Chondrocyte (in vitro differentiated cells): ENCODE measurements around the gene ELF1. TPM values are rescaled to one million over a fixed set of nuclear protein-coding genes. Genes with fewer than 3 reads are reported as not detected.

Source experiments
- DNase-seq: peaks from one replicate; pipeline ENCODE4 v3.0.0; 2021; ENCODE audit warnings: mixed read lengths, low spot score
- H3K27ac Mint-ChIP-seq: one replicate; pipeline ENCODE4 v1.8.0; 2021; ENCODE audit warnings: mild to moderate bottlenecking, moderate library complexity, mixed read lengths; ENCODE audit not compliant: unreplicated experiment
- H3K27me3 Mint-ChIP-seq: 2 replicates; pipeline ENCODE4 v1.8.0; 2021; ENCODE audit warnings: low read depth, mixed read lengths
- H3K36me3 Mint-ChIP-seq: 2 replicates; pipeline ENCODE4 v1.8.0; 2021; ENCODE audit warnings: low read depth, mixed read lengths
- H3K4me1 Mint-ChIP-seq: 2 replicates; pipeline ENCODE4 v1.8.0; 2021; ENCODE audit warnings: low read depth, mild to moderate bottlenecking, mixed read lengths
- H3K4me3 Mint-ChIP-seq: one replicate; pipeline ENCODE4 v1.8.0; 2021; ENCODE audit warnings: mild to moderate bottlenecking, moderate library complexity, mixed read lengths; ENCODE audit not compliant: unreplicated experiment
- H3K9me3 Mint-ChIP-seq: 2 replicates; pipeline ENCODE4 v1.8.0; 2021; ENCODE audit warnings: low read depth, mixed read lengths
- total RNA-seq: library from RNA; stranded (reverse); gene quantifications from 3 replicates; pipeline ENCODE4 v1.2.1, GENCODE V29; 2021
- TF ChIP-seq, protein P1 (sequence below): fragments of 200-600 bp; sonication (generic); IDR thresholded peaks from 2 replicates; pipeline ENCODE4 v1.5.0; 2021; ENCODE audit warnings: antibody characterized with exemption, mild to moderate bottlenecking, moderate library complexity

ELF1 gene
- total RNA-seq, 1 donor from 2014 or later, result 45.8 TPM

DNA sequence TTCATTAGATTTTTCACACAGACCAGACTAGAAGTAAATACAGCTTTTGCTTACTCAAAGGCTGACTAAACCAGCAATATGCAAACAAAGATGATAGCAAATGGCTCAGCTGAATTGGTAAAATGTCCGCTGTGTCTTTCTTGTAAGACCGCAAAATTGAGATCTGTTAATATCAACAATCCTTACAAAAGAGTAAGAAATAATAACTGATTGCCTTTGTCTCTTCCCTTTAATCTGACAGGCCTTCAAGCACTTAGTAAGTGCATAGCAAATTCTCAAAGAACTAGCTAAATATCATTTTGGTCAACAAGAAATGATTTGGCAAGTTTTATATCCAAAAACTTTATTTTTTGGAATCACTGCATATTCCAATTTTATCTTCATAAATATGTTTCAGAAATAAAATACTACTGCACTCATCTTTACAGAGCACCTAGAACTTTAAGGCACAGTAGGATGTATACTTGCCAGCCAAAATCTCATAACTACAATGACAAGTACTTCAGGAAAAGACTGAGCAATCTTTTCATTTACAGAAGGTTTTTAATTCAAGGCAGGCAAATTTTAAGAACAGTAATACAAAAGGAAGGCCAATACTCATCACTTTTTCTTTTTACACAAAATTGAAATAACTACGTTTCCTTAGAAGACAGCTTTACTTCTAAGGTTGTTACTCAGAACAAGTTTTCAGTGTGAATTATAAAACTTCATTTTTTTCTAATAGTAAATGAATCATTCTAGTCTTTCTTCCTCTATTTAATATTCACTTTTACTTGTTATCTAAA lies 1.1 kb downstream of the ELF1 start:
- Mint-ChIP-seq H3K9me3 (peaks cover 2% of the 10 kb centered on the region), H3K36me3 (peaks cover 1% of the 10 kb centered on the region), H3K4me3 (peak overlapping the region; percentile 6), H3K27me3 (no peaks in the 10 kb centered on the region), H3K4me1 (peaks cover 32% of the 10 kb centered on the region), H3K27ac (peak overlapping the region; percentile 27)
- no peak for DNase-seq
- TF ChIP-seq, protein P1, sequence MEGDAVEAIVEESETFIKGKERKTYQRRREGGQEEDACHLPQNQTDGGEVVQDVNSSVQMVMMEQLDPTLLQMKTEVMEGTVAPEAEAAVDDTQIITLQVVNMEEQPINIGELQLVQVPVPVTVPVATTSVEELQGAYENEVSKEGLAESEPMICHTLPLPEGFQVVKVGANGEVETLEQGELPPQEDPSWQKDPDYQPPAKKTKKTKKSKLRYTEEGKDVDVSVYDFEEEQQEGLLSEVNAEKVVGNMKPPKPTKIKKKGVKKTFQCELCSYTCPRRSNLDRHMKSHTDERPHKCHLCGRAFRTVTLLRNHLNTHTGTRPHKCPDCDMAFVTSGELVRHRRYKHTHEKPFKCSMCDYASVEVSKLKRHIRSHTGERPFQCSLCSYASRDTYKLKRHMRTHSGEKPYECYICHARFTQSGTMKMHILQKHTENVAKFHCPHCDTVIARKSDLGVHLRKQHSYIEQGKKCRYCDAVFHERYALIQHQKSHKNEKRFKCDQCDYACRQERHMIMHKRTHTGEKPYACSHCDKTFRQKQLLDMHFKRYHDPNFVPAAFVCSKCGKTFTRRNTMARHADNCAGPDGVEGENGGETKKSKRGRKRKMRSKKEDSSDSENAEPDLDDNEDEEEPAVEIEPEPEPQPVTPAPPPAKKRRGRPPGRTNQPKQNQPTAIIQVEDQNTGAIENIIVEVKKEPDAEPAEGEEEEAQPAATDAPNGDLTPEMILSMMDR, result no peak

DNA sequence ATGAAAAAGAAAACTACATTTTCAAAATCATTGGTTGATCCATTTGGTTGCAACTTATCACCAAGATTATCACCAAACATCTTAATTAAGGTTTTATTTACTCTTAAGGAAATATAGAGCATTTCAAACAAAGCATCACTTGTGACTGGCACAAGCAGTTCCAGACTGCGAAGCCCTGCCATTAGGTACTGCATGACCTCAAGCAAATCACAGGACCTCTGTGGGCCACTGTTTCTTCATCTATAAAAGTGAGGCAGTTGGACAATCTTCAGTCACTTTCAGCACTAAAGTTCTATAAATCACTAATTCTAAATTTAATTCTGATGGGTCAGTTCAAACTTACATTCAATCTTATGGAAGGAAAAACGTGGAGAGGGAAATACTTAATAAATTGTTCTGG lies 2.0 kb downstream of the ELF1 start:
- peaks cover 32% of the 10 kb centered on the region for H3K4me1 Mint-ChIP-seq

DNA sequence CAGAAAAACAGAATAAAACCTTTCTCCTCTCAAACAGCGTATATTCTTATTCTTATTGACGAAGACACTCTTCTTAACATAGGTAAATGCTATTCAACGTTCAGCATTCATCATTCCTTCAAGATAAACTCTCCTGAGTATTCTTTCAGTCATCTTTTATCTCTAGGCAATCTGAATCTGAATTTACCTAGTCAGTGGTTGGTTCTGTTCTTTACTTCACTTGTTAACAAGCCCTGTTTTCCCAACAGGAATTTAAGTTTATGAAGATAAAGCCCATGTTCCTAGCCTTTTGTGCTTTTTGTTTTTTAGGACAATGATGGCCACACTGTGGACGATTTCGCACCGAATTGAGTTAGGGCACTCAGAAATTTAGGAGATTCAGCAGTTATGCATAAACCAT lies 3.2 kb downstream of the ELF1 start:
- H3K27ac Mint-ChIP-seq, result no peak overlapping the region
- peaks cover 25% of the 10 kb centered on the region for H3K4me1 Mint-ChIP-seq
- no peak overlapping the region for H3K4me3 Mint-ChIP-seq
- no peaks in the 10 kb centered on the region for H3K27me3 Mint-ChIP-seq
- H3K36me3 Mint-ChIP-seq, result peaks cover 1% of the 10 kb centered on the region
- no peak for DNase-seq
- H3K9me3 Mint-ChIP-seq, result no peaks in the 10 kb centered on the region
- TF ChIP-seq, protein P1, result no peak

More for the DNA sequence above, 2.0 kb downstream of the ELF1 start:
- H3K27me3 Mint-ChIP-seq, result no peaks in the 10 kb centered on the region
- H3K9me3 Mint-ChIP-seq, result peaks cover 1% of the 10 kb centered on the region
- no peak overlapping the region for H3K27ac Mint-ChIP-seq
- TF ChIP-seq, protein P1, result no peak
- H3K4me3 Mint-ChIP-seq, result no peak overlapping the region
- no peak for DNase-seq
- peaks cover 1% of the 10 kb centered on the region for H3K36me3 Mint-ChIP-seq

DNA sequence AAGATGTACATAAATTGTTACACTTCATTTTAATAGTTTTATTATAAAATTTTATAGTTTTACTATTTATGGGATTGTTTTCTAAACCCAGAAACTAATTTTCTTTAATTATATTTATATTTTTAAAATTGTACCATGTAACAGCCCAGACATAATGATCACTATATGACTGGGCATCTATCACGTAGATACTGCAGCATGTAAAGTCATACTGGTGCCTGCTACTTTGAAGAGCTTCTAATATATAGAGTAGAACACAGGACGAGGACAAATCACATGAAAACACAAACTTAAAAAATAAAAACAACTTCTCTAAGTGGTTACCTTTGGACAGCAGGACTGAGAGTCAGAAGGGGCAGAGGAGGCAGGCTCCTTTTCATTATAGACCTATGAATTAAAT lies 5.3 kb downstream of the ELF1 start:
- H3K4me3 Mint-ChIP-seq, result no peak overlapping the region
- no peak overlapping the region for H3K27ac Mint-ChIP-seq
- no peaks in the 10 kb centered on the region for H3K9me3 Mint-ChIP-seq
- H3K36me3 Mint-ChIP-seq, result peaks cover 1% of the 10 kb centered on the region
- TF ChIP-seq, protein P1, result no peak
- no peaks in the 10 kb centered on the region for H3K27me3 Mint-ChIP-seq
- no peak for DNase-seq
- peaks cover 20% of the 10 kb centered on the region for H3K4me1 Mint-ChIP-seq

DNA sequence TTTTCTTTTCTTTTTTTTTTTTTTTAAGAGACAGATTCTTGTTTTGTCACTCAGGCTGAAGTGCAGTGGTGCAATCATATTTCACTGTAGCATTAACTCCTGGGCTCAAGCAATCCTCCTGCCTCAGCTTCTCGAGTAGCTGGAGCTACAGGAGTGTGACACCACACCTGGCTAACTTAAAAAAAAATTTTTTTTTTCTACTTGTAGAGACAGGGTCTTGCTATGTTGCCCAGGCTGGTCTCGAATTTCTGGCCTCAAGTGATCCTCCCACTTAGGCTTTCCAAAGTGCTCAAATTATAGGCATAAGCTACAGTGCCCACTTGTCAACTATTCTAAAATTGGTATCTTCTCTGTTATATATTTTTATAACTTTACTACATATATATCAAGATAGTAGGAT lies 6.6 kb downstream of the ELF1 start:
- no peak for DNase-seq
- H3K27me3 Mint-ChIP-seq, result no peaks in the 10 kb centered on the region
- H3K9me3 Mint-ChIP-seq, result no peaks in the 10 kb centered on the region
- TF ChIP-seq, protein P1, result no peak
- peaks cover 21% of the 10 kb centered on the region for H3K4me1 Mint-ChIP-seq
- peaks cover 1% of the 10 kb centered on the region for H3K36me3 Mint-ChIP-seq
- H3K4me3 Mint-ChIP-seq, result no peak overlapping the region
- no peak overlapping the region for H3K27ac Mint-ChIP-seq
